Renal cortical epithelial cell (primary cell): ENCODE results near the gene SHANK1. TPM values are rescaled to one million over a fixed set of nuclear protein-coding genes. Genes with fewer than 3 reads are reported as not detected.

ENCODE experiments used
- DNase-seq: peaks from one replicate; pipeline ENCODE4 v3.0.0-alpha.2; 2011; ENCODE audit warnings: low read depth
- total RNA-seq: library from RNA; depleted of rRNA; stranded (reverse); fragments of >200 nt; gene quantifications from 2 replicates; pipeline ENCODE4 v1.2.3, GENCODE V29; 2014

The SHANK1 gene
- total RNA-seq, 1 donor from 2014 or later: 0.65 TPM

- DNase-seq: peak; percentile 59
These were observed 8.6 kb upstream of the SHANK1 start for GRCh38 chr19:50728084-50728737.

- DNase-seq: no peak
These were observed 6.3 kb upstream of the SHANK1 start for GRCh38 chr19:50725911-50726230.

GRCh38 chr19:50725218-50725910 lies 5.8 kb upstream of the SHANK1 start:
- DNase-seq: no peak

GRCh38 chr19:50724522-50725217 lies 5.1 kb upstream of the SHANK1 start:
- peak; percentile 92 for DNase-seq

GRCh38 chr19:50723735-50724521 lies 4.3 kb upstream of the SHANK1 start:
- no peak for DNase-seq

GRCh38 chr19:50723069-50723468 lies 3.5 kb upstream of the SHANK1 start, which contains the start of gene CLEC11A:
CLEC11A (plus strand) TSS chr19:50723364; CDS start chr19:50723526, 162 bp downstream.
- no peak for DNase-seq

- no peak for DNase-seq
These were observed 2.8 kb upstream of the SHANK1 start for GRCh38 chr19:50722201-50723013.

- peak; percentile 56 for DNase-seq
These were observed 2.0 kb upstream of the SHANK1 start for GRCh38 chr19:50721441-50722137.

- no peak for DNase-seq
These were observed 1.3 kb upstream of the SHANK1 start for GRCh38 chr19:50720921-50721381.

GRCh38 chr19:50720181-50720920 lies 749 bp upstream of the SHANK1 start:
- DNase-seq: no peak

GRCh38 chr19:50719119-50719435 lies 525 bp downstream of the SHANK1 start:
- no peak for DNase-seq

- DNase-seq: no peak
These were observed 1.1 kb downstream of the SHANK1 start for GRCh38 chr19:50718255-50719118.

- no peak for DNase-seq
These were observed 1.7 kb downstream of the SHANK1 start for GRCh38 chr19:50717891-50718254.

GRCh38 chr19:50717026-50717723 lies 2.4 kb downstream of the SHANK1 start:
- DNase-seq: no peak

GRCh38 chr19:50716178-50717025 lies 3.2 kb downstream of the SHANK1 start:
- DNase-seq: no peak

- DNase-seq: no peak
These were observed 5.9 kb downstream of the SHANK1 start for GRCh38 chr19:50713556-50714236.

- no peak for DNase-seq
These were observed 6.8 kb downstream of the SHANK1 start for GRCh38 chr19:50712833-50713232.
